ENCODE data around the gene PABPN1L. TPM values are rescaled to one million over a fixed set of nuclear protein-coding genes. Genes with fewer than 3 reads are reported as not detected.
A peak's percentile ranks its signal among the peaks of the same experiment; 100 is the strongest.

PABPN1L gene
- total and polyA plus RNA-seq, 12 donors = 0.21 TPM; not detected in 11

DNA sequence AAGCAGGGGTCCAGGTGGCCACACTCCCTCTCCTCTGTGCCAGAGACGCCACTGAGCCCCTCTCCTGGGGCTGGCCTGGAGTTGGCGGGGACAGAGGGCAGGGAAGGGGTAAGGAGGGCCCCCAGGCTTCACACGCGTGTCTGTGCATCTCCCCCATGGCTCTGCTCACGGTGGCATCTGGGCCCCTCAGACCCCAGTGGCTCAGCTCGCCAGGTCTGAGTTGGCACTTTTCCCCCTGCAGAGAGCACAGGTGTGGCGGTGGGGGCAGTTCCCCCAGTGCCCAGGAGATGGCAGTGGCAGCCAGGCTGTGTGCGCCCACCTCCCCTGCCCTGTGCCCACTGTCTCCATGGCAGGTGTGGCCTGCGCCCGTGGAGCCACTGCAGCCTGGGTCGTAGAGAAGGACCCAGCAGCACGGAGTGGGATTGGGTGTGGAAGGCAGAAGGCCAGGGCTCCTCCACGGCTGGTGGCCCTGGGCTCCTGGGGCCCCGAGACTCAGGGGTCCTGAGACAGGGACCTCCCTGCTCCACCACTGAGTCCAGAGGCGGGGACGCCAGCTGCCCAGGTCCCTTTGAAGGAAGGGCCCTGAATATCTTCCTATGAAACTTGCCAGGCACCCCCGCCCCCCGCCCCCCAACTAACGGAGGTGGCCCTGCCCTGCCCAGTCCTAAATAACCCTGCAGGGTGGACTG lies 50.4 kb downstream of the PABPN1L start:
- TF ChIP-seq, protein P1, sequence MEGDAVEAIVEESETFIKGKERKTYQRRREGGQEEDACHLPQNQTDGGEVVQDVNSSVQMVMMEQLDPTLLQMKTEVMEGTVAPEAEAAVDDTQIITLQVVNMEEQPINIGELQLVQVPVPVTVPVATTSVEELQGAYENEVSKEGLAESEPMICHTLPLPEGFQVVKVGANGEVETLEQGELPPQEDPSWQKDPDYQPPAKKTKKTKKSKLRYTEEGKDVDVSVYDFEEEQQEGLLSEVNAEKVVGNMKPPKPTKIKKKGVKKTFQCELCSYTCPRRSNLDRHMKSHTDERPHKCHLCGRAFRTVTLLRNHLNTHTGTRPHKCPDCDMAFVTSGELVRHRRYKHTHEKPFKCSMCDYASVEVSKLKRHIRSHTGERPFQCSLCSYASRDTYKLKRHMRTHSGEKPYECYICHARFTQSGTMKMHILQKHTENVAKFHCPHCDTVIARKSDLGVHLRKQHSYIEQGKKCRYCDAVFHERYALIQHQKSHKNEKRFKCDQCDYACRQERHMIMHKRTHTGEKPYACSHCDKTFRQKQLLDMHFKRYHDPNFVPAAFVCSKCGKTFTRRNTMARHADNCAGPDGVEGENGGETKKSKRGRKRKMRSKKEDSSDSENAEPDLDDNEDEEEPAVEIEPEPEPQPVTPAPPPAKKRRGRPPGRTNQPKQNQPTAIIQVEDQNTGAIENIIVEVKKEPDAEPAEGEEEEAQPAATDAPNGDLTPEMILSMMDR (IDR thresholded peaks at IDR 0.05) = peak; percentile 40 to 84 (median 70)
- ATAC-seq (no peak), DNase-seq (no peak)
- 63 to 68% methylated on average over 19 of the region's 19 CpGs for WGBS, 2 donors
- intact Hi-C loops (cut with DNase I) = loop anchor here in 7 of 10 donors (5.0 to 10.0 kb wide), 7 partner anchors 36 to 359 kb away; partner anchors contain the start of genes CDH15 (in 2 of the 7), GALNS (in 1 of the 7) and TRAPPC2L (in 1 of the 7)
- no peaks in the 10 kb centered on the region for H3K9me3 ChIP-seq
- no peaks in the 10 kb centered on the region for H3K27me3 ChIP-seq
- H3K27ac ChIP-seq = no peak overlapping the region
- peaks cover 3 to 23% (median 18%) of the 10 kb centered on the region in 9 donors for H3K4me1 ChIP-seq
- peaks cover 0 to 6% (median 0%) of the 10 kb centered on the region in 9 donors for H3K36me3 ChIP-seq
- H3K4me3 ChIP-seq = no peak overlapping the region

DNA sequence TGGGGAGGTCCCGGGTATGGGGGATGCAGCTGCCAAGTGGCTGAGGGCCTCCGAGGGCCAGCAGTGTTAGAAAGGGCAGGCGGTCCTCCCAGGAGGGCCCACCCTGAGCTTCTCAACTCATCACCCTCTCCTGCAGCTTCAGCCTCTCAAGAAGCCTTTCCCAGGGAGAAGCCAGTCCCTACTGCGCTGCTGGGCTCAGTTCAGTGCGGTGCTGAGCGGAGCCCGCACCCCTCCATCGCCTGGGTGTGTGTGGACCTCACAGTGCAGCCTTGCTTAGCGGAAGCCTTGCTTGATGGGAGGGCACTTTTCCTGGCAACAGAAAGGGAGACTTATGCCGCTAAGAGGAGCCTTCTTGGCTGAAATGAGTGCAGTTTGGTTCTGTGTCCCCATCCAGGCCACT lies 51.2 kb downstream of the PABPN1L start:
- H3K36me3 ChIP-seq = peaks cover 0 to 4% (median 0%) of the 10 kb centered on the region in 9 donors
- TF ChIP-seq, protein P1 (IDR thresholded peaks at IDR 0.05) = no peak
- H3K4me3 ChIP-seq = no peak overlapping the region
- DNase-seq (no peak), ATAC-seq (no peak)
- H3K9me3 ChIP-seq = no peaks in the 10 kb centered on the region
- H3K27ac ChIP-seq = no peak overlapping the region
- WGBS, 2 donors = 85 to 86% methylated on average over 10 of the region's 10 CpGs
- intact Hi-C loops (cut with DNase I) = loop anchor here in 7 of 10 donors (5.0 to 10.0 kb wide), 7 partner anchors 37 to 360 kb away; partner anchors contain the start of genes CDH15 (in 2 of the 7), GALNS (in 1 of the 7) and TRAPPC2L (in 1 of the 7)
- H3K27me3 ChIP-seq = no peaks in the 10 kb centered on the region
- peaks cover 8 to 31% (median 26%) of the 10 kb centered on the region in 9 donors for H3K4me1 ChIP-seq

- H3K9me3 ChIP-seq = no peaks in the 10 kb centered on the region
- H3K36me3 ChIP-seq = peaks cover 0 to 13% (median 0%) of the 10 kb centered on the region in 9 donors
- no peak for ATAC-seq
- intact Hi-C loops (cut with DNase I) = loop anchor here in 8 of 10 donors (5.0 to 10.0 kb wide), 8 partner anchors 43 to 403 kb away; partner anchors contain the start of genes GALNS (in 3 of the 8), TRAPPC2L (in 3 of the 8), CDH15 (in 2 of the 8) and ZNF778 (in 1 of the 8)
- WGBS, 2 donors = 83 to 89% methylated on average over 13 of the region's 13 CpGs
- no peak overlapping the region for H3K27ac ChIP-seq
- peaks cover 12 to 40% (median 30%) of the 10 kb centered on the region in 9 donors for H3K4me1 ChIP-seq
- TF ChIP-seq, protein P1 (IDR thresholded peaks at IDR 0.05) = no peak
- H3K27me3 ChIP-seq = no peaks in the 10 kb centered on the region
- DNase-seq = no peak
- no peak overlapping the region for H3K4me3 ChIP-seq
Observed at GRCh38 chr16:88814144-88814502, 52.3 kb downstream of the PABPN1L start.

Other genes starting within 250 kb of the PABPN1L start
- gene IL17C, start 228.1 kb downstream of the PABPN1L start, total RNA-seq = not detected
- not detected for gene IL17C, start 228.1 kb downstream of the PABPN1L start, polyA plus RNA-seq
- 100 to 1,000 TPM in 1 of 10 donors, 10 to 100 TPM in 9; 13.0 to 117 (median 27.7) TPM for gene CYBA, start 215.6 kb downstream of the PABPN1L start, total RNA-seq
- 10 to 100 TPM; 72.2 to 90.0 TPM for gene CYBA, start 215.6 kb downstream of the PABPN1L start, polyA plus RNA-seq
- gene MVD, start 203.6 kb downstream of the PABPN1L start, total RNA-seq = 10 to 100 TPM; 15.5 to 25.5 (median 20.2) TPM
- 10 to 100 TPM; 34.1 to 36.3 TPM for gene MVD, start 203.6 kb downstream of the PABPN1L start, polyA plus RNA-seq
- gene SNAI3, start 180.2 kb downstream of the PABPN1L start, total RNA-seq = 1 to 10 TPM in 7 of 10 donors, under 1 TPM in 3; 0.21 to 8.6 (median 1.1) TPM
- 1 to 10 TPM; 2.3 to 4.5 TPM for gene SNAI3, start 180.2 kb downstream of the PABPN1L start, polyA plus RNA-seq
- gene RNF166, start 160.3 kb downstream of the PABPN1L start, total RNA-seq = 10 to 100 TPM; 11.8 to 19.1 (median 14.3) TPM
- gene RNF166, start 160.3 kb downstream of the PABPN1L start, polyA plus RNA-seq = 10 to 100 TPM; 13.0 to 38.0 TPM
- 10 to 100 TPM; 11.8 to 17.3 (median 13.2) TPM for gene CTU2, start 160.2 kb downstream of the PABPN1L start, total RNA-seq
- 10 to 100 TPM; 22.3 to 22.6 TPM for gene CTU2, start 160.2 kb downstream of the PABPN1L start, polyA plus RNA-seq
- gene PIEZO1, start 81.4 kb downstream of the PABPN1L start, total RNA-seq = 10 to 100 TPM; 12.3 to 38.0 (median 16.4) TPM
- gene PIEZO1, start 81.4 kb downstream of the PABPN1L start, polyA plus RNA-seq = 10 to 100 TPM; 51.3 to 78.2 TPM
- 1 to 10 TPM in 4 of 10 donors, under 1 TPM in 6; 0.21 to 2.6 (median 0.58) TPM for gene CDT1, start 62.9 kb downstream of the PABPN1L start, total RNA-seq
- under 1 TPM; 0.15 to 0.22 TPM for gene CDT1, start 62.9 kb downstream of the PABPN1L start, polyA plus RNA-seq
- gene APRT, start 54.7 kb downstream of the PABPN1L start, total RNA-seq = 10 to 100 TPM; 20.8 to 58.0 (median 35.4) TPM
- 100 to 1,000 TPM in 1 of 2 donors, 10 to 100 TPM in 1; 68.4 to 166 TPM for gene APRT, start 54.7 kb downstream of the PABPN1L start, polyA plus RNA-seq
- 10 to 100 TPM; 11.5 to 18.7 (median 13.8) TPM for gene GALNS, start 9.7 kb downstream of the PABPN1L start, total RNA-seq
- gene GALNS, start 9.7 kb downstream of the PABPN1L start, polyA plus RNA-seq = 10 to 100 TPM; 13.3 to 17.6 TPM
- 10 to 100 TPM; 44.5 to 58.0 (median 50.9) TPM for gene TRAPPC2L, start 9.5 kb downstream of the PABPN1L start, total RNA-seq
- 10 to 100 TPM; 37.5 to 63.3 TPM for gene TRAPPC2L, start 9.5 kb downstream of the PABPN1L start, polyA plus RNA-seq
- 10 to 100 TPM in 2 of 10 donors, 1 to 10 TPM in 8; 3.1 to 14.9 (median 6.1) TPM for gene CBFA2T3, start 110.5 kb upstream of the PABPN1L start, total RNA-seq
- 10 to 100 TPM in 1 of 2 donors, 1 to 10 TPM in 1; 6.0 to 17.6 TPM for gene CBFA2T3, start 110.5 kb upstream of the PABPN1L start, polyA plus RNA-seq
- 10 to 100 TPM; 11.0 to 22.5 (median 17.8) TPM for gene ACSF3, start 227.2 kb upstream of the PABPN1L start, total RNA-seq
- gene ACSF3, start 227.2 kb upstream of the PABPN1L start, polyA plus RNA-seq = 10 to 100 TPM; 14.7 to 36.9 TPM

Measured in heart right ventricle (tissue), 16 donors.